ENCODE measurements around the gene COX7A2. TPM values are rescaled to one million over a fixed set of nuclear protein-coding genes. Genes with fewer than 3 reads are reported as not detected.

COX7A2 gene
- total and polyA plus RNA-seq, 2 of the 4 experiments (the other 2 are of a cell fraction) = 174 to 776 TPM

GRCh38 chr6:75204959-75205775 is 38.4 kb downstream of the COX7A2 start (continued):
- TF ChIP-seq SMC3 (IDR thresholded peaks at IDR 0.05; ENCODE audit: low read depth, low read length) (no peak), CEBPB (IDR thresholded peaks at IDR 0.05; ENCODE audit: low read depth, low read length) (no peak), RFX5 (IDR thresholded peaks at IDR 0.05; ENCODE audit: low read depth, low read length) (no peak)
